K562 (cell line): ENCODE measurements around the gene PKD1L1. TPM values are rescaled to one million over a fixed set of nuclear protein-coding genes. Genes with fewer than 3 reads are reported as not detected.

Source experiments
- ATAC-seq: fragments of 200-7000 bp; cut with Tn5 transposase; 3 replicates; pipeline ENCODE4 v1.9.1; 2020; ENCODE audit warnings: moderate library complexity
- BruUV-seq: library from RNA; stranded (reverse); fragments of 400-500 nt; replicated peaks from 2 replicates; lab custom pipeline; 2021; lab: Mats Ljungman, UMichigan
- CTCF ChIA-PET: fragments of 300-600 bp; formaldehyde crosslinking; extraction: SDS; loops from one replicate; lab custom pipeline; 2021; ENCODE audit warnings: low intra/inter-chr PET ratio; lab: Yijun Ruan, JAX
- POLR2A ChIA-PET: fragments of 300-600, 350-650 bp; sonication (Branson Sonifier 250); formaldehyde crosslinking; extraction: SDS; loops from one replicate; lab custom pipeline; 2021; ENCODE audit warnings: antibody characterized with exemption, inconsistent platforms; lab: Yijun Ruan, JAX
- DNase-seq, 4 experiments: peaks; one replicate each; pipeline versions ENCODE4 v3.0.0 to v3.0.0-alpha.2; 2011 to 2018; ENCODE audit warnings: low spot score in 3 of 4, mixed read lengths in 3 of 4; ENCODE audit errors: extremely low read depth in 1 of 4
- FAIRE-seq: peaks from 2 replicates; lab custom pipeline; 2011; peaks lifted over from hg19 to GRCh38; lab: Jason Lieb, UNC
- H2AFZ ChIP-seq: 2 replicates; pipeline ENCODE4 v1.6.0; 2011; ENCODE audit warnings: low read depth, low read length, control low read depth, inconsistent platforms
- H3K27ac ChIP-seq: fragments of 200-600 bp; 3 replicates; pipeline ENCODE4 v1.8.0; 2011; ENCODE audit warnings: low read depth, mild to moderate bottlenecking, control low read depth, inconsistent platforms, low read length, moderate library complexity, mixed read lengths; ENCODE audit errors: extremely low read depth
- H3K27me3 ChIP-seq, 2 experiments: fragments of 300-600 bp in 1 of 2; 2 replicates in 1 of 2; 3 replicates in 1 of 2; pipeline versions ENCODE4 v1.6.0 to v1.8.0; 2011; ENCODE audit warnings: inconsistent platforms in 2 of 2, low read length in 2 of 2, mild to moderate bottlenecking in 1 of 2, mixed read lengths in 1 of 2, moderate library complexity in 1 of 2; ENCODE audit not compliant: control insufficient read depth in 2 of 2, insufficient read depth in 2 of 2
- H3K36me3 ChIP-seq: fragments of 300-600 bp; 3 replicates; pipeline ENCODE4 v1.8.0; 2011; ENCODE audit warnings: mild to moderate bottlenecking, low read length, inconsistent platforms; ENCODE audit not compliant: control insufficient read depth, insufficient read depth
- H3K4me1 ChIP-seq, 2 experiments: fragments of 200-600 bp in 1 of 2; replicated peaks in 1 of 2; 2 replicates in 1 of 2; 3 replicates in 1 of 2; pipeline versions ENCODE4 v1.5.1 to v1.8.0; 2011; ENCODE audit warnings: inconsistent platforms in 2 of 2, low read length in 2 of 2, mild to moderate bottlenecking in 1 of 2, mixed read lengths in 1 of 2, moderate library complexity in 1 of 2; ENCODE audit not compliant: control insufficient read depth in 2 of 2, insufficient read depth in 2 of 2
- H3K4me2 ChIP-seq: 2 replicates; pipeline ENCODE4 v1.6.1; 2011; ENCODE audit warnings: low read length, control low read depth, inconsistent platforms, mixed read lengths; ENCODE audit not compliant: insufficient read depth
- H3K4me3 ChIP-seq: fragments of 200-600 bp; sonication (generic), shearing (Covaris generic); 2 replicates; pipeline ENCODE4 v1.5.1; 2016; ENCODE audit warnings: control low read depth, inconsistent platforms
- H3K79me2 ChIP-seq: fragments of 200-600 bp; 3 replicates; pipeline ENCODE4 v1.8.0; 2011; ENCODE audit warnings: low read length, inconsistent platforms; ENCODE audit not compliant: control insufficient read depth, insufficient read depth
- H3K9ac ChIP-seq, 2 experiments: 2 replicates each; pipeline versions ENCODE4 v1.6.0 to v1.6.1; 2011; ENCODE audit warnings: low read depth in 2 of 2, low read length in 2 of 2, control low read depth in 1 of 2, inconsistent platforms in 1 of 2, mild to moderate bottlenecking in 1 of 2, mixed read lengths in 1 of 2; ENCODE audit not compliant: insufficient read depth in 1 of 2
- H3K9me1 ChIP-seq: one replicate; pipeline ENCODE4 v1.6.0; 2011; ENCODE audit warnings: inconsistent platforms, mild to moderate bottlenecking, low read length, moderate library complexity; ENCODE audit not compliant: control insufficient read depth, insufficient read depth
- H3K9me3 ChIP-seq: replicated peaks from 2 replicates; pipeline ENCODE4 v1.5.1; 2011; ENCODE audit warnings: low read depth, low read length, inconsistent platforms; ENCODE audit not compliant: control insufficient read depth, insufficient read depth
- H4K20me1 ChIP-seq: replicated peaks from 2 replicates; pipeline ENCODE4 v1.6.1; 2011; ENCODE audit warnings: low read length, inconsistent platforms, mixed read lengths; ENCODE audit not compliant: control insufficient read depth, insufficient read depth
- DNMT1 ChIP-seq: fragments of 450-650 bp; IDR thresholded peaks from 2 replicates; pipeline ENCODE4 v1.6.1; 2016; ENCODE audit warnings: antibody characterized with exemption, mild to moderate bottlenecking
- FOXA1 ChIP-seq: fragments of 450-650 bp; IDR thresholded peaks from 2 replicates; pipeline ENCODE4 v1.6.1; 2016; ENCODE audit warnings: mild to moderate bottlenecking, borderline replicate concordance
- MEF2A ChIP-seq: IDR thresholded peaks from 2 replicates; pipeline ENCODE4 v1.6.1; 2011; ENCODE audit warnings: low read depth, mild to moderate bottlenecking, low read length, moderate library complexity; ENCODE audit not compliant: control insufficient read depth
- NR3C1 ChIP-seq: sonication (generic); formaldehyde crosslinking; IDR thresholded peaks from 2 replicates; pipeline ENCODE4 v1.8.1; 2022; ENCODE audit warnings: missing genetic modification reagents
- SETDB1 ChIP-seq: IDR thresholded peaks from one replicate; pipeline ENCODE4 v1.6.1; 2012; ENCODE audit warnings: low read length, control low read depth, inconsistent platforms
- TGIF2 ChIP-seq: sonication (generic); formaldehyde crosslinking; IDR thresholded peaks from 2 replicates; pipeline ENCODE4 v1.8.1; 2022; ENCODE audit warnings: mild to moderate bottlenecking, missing genetic modification reagents, moderate library complexity
- U2AF2 ChIP-seq: fragments of 200-400 bp; formaldehyde crosslinking; optimal IDR thresholded peaks from 2 replicates; pipeline ENCODE3; 2017; ENCODE audit warnings: low read depth, mild to moderate bottlenecking, low read length
- ZFP1 ChIP-seq: fragments of 450-650 bp; formaldehyde crosslinking; IDR thresholded peaks from 2 replicates; pipeline ENCODE4 v1.4.0; 2020; ENCODE audit warnings: mild to moderate bottlenecking, mixed read lengths
- ZNF766 ChIP-seq: fragments of 200-800 bp; sonication (Bioruptor generic); conservative IDR thresholded peaks from 2 replicates; pipeline ENCODE4 v1.6.1; 2016; ENCODE audit warnings: missing genetic modification characterization, missing compliant biosample characterization
- WGBS: fragments of 100-300 bp; shearing (Covaris generic); methylation state at CpG from one replicate; pipeline ENCODE4 v1.1.6; 2016; ENCODE audit warnings: low coverage, mixed read lengths; ENCODE audit not compliant: insufficient coverage; ENCODE audit errors: missing lambda C conversion rate; 5-methylcytosine and 5-hydroxymethylcytosine counted together
- in situ Hi-C: fragments of 300-500 bp; cut with MboI; formaldehyde crosslinking; loops from 4 replicates; pipeline ENCODE4 v1.15.0; 2018; ENCODE audit warnings: inconsistent platforms, mixed read lengths
- intact Hi-C: fragments of 100-400 bp; cut with micrococcal nuclease; formaldehyde crosslinking; loops from 2 replicates; pipeline ENCODE4 v1.14.2; 2022
- polyA plus RNA-seq, 8 experiments: library from polyadenylated mRNA; depleted of rRNA in 4 of 8; stranded (reverse) in 5 of 8; unstranded in 3 of 8; fragments of >200 nt; fragmentation: Nextera tagmentation in 2 of 8; fragmentation: Illumina TruSeq in 1 of 8; extraction: Ambion mirVana in 2 of 8; extraction: Trizol in 1 of 8; gene quantifications; 2 replicates each; pipeline versions ENCODE4 v1.2.1 to v1.2.3, GENCODE V29; 2011 to 2014; ENCODE audit warnings: inconsistent platforms in 1 of 8, missing spikeins in 1 of 8
- total RNA-seq, 7 experiments: library from RNA; depleted of rRNA in 6 of 7; stranded (reverse); fragments of >200 nt in 6 of 7; fragmentation: Illumina TruSeq in 2 of 7; extraction: Trizol in 2 of 7; gene quantifications; 2 replicates each; pipeline versions ENCODE4 v1.2.1 to v1.2.3, GENCODE V29; 2011 to 2021; ENCODE audit warnings: low replicate concordance in 1 of 7
- TF ChIP-seq, protein P1 (sequence below): fragments of 450-650 bp; IDR thresholded peaks from 2 replicates; pipeline ENCODE4 v1.6.1; 2014; ENCODE audit warnings: low read depth, mild to moderate bottlenecking, moderate library complexity, borderline replicate concordance
- TF ChIP-seq, protein P2 (sequence below): fragments of 450-650 bp; IDR thresholded peaks from 2 replicates; pipeline ENCODE4 v1.6.1; 2018; ENCODE audit not compliant: partially characterized antibody

The PKD1L1 gene
- total and polyA plus RNA-seq, 9 of the 15 experiments (the other 6 are each of a cell fraction or from before 2014, with no cell fraction given), result 0.01 to 0.02 TPM; not detected in 7

DNA sequence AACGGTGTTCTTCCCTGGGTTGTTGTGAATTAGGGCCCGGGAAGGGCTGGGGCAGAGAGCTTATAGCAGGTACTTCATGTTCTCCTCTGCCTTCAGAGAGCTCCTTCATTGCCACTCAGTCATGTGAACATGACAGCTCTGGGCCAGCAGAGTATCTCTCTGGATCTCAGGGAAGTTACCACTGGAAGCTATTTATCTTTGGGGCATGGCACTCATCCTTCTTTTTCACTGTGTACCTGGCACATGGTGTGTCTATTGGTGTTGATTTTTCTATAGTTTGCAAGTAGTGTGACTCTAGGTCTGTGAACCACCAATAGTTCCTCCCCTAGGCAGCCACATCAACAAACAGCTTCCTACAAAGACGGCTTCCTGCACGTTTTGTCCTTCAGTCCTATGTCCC is 156.6 kb downstream of the PKD1L1 start:
- in situ Hi-C loops, result no loop called here
- no peak for ATAC-seq
- Histone ChIP-seq H4K20me1 (no peaks in the 10 kb centered on the region), H3K4me3 (no peak overlapping the region), H3K9me1 (no peaks in the 10 kb centered on the region), H3K27me3 (no peaks in the 10 kb centered on the region; a peak in 1 of 5 replicates), H3K9ac (no peak overlapping the region), H3K4me1 (no peaks in the 10 kb centered on the region), H3K79me2 (no peaks in the 10 kb centered on the region), H2AFZ (no peak overlapping the region), H3K9me3 (no peaks in the 10 kb centered on the region), H3K36me3 (no peaks in the 10 kb centered on the region), H3K4me2 (no peak overlapping the region), H3K27ac (no peak overlapping the region)
- no peak for TF ChIP-seq ZNF766
- TF ChIP-seq ZFP1, result no peak
- TF ChIP-seq U2AF2, result no peak
- TF ChIP-seq DNMT1, result no peak
- TF ChIP-seq, protein P1, sequence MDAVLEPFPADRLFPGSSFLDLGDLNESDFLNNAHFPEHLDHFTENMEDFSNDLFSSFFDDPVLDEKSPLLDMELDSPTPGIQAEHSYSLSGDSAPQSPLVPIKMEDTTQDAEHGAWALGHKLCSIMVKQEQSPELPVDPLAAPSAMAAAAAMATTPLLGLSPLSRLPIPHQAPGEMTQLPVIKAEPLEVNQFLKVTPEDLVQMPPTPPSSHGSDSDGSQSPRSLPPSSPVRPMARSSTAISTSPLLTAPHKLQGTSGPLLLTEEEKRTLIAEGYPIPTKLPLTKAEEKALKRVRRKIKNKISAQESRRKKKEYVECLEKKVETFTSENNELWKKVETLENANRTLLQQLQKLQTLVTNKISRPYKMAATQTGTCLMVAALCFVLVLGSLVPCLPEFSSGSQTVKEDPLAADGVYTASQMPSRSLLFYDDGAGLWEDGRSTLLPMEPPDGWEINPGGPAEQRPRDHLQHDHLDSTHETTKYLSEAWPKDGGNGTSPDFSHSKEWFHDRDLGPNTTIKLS, result no peak
- TF ChIP-seq MEF2A, result no peak
- TF ChIP-seq TGIF2 (CRISPR knock-in tag), result no peak
- TF ChIP-seq SETDB1, result no peak
- no peak for TF ChIP-seq NR3C1 (CRISPR knock-in tag)
- TF ChIP-seq FOXA1, result no peak
- TF ChIP-seq, protein P2, sequence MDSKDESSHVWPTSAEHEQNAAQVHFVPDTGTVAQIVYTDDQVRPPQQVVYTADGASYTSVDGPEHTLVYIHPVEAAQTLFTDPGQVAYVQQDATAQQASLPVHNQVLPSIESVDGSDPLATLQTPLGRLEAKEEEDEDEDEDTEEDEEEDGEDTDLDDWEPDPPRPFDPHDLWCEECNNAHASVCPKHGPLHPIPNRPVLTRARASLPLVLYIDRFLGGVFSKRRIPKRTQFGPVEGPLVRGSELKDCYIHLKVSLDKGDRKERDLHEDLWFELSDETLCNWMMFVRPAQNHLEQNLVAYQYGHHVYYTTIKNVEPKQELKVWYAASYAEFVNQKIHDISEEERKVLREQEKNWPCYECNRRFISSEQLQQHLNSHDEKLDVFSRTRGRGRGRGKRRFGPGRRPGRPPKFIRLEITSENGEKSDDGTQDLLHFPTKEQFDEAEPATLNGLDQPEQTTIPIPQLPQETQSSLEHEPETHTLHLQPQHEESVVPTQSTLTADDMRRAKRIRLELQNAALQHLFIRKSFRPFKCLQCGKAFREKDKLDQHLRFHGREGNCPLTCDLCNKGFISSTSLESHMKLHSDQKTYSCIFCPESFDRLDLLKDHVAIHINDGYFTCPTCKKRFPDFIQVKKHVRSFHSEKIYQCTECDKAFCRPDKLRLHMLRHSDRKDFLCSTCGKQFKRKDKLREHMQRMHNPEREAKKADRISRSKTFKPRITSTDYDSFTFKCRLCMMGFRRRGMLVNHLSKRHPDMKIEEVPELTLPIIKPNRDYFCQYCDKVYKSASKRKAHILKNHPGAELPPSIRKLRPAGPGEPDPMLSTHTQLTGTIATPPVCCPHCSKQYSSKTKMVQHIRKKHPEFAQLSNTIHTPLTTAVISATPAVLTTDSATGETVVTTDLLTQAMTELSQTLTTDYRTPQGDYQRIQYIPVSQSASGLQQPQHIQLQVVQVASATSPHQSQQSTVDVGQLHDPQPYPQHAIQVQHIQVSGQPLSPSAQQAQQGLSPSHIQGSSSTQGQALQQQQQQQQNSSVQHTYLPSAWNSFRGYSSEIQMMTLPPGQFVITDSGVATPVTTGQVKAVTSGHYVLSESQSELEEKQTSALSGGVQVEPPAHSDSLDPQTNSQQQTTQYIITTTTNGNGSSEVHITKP, result no peak
- no peak for DNase-seq
- no peak for FAIRE-seq
- no TSS peak for BruUV-seq
- ChIA-PET CTCF (no interaction called here), POLR2A (no interaction called here)
- 0% methylated on average over 4 of the region's 4 CpGs for WGBS
- intact Hi-C loops, result no loop called here
